ENCODE results near the gene PHEX. TPM values are rescaled to one million over a fixed set of nuclear protein-coding genes. Genes with fewer than 3 reads are reported as not detected.

Gene PHEX
- total and polyA plus RNA-seq, 2 experiments from 2014 or later, result 0.05 to 0.21 TPM

DNA sequence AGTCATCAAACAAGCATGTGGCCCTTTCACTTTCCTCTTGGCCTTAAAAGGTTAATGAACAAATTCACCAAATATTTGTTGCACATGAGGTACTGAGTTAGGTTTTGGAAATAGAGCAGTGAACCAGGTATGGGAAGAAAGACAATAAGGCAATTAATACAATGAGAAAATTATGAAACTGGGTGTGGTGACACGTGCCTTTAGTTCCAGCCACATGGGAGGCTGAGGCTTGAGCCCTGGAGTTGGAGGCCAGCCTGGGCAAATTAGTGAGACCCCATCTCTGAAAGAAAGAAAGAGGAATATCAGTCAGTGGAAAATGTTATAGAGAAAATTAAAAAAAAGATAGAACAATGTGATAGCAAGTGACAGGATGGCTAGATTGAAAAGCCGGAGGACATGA is 8.1 kb downstream of the PHEX start (continued):
- TF ChIP-seq, protein P1, sequence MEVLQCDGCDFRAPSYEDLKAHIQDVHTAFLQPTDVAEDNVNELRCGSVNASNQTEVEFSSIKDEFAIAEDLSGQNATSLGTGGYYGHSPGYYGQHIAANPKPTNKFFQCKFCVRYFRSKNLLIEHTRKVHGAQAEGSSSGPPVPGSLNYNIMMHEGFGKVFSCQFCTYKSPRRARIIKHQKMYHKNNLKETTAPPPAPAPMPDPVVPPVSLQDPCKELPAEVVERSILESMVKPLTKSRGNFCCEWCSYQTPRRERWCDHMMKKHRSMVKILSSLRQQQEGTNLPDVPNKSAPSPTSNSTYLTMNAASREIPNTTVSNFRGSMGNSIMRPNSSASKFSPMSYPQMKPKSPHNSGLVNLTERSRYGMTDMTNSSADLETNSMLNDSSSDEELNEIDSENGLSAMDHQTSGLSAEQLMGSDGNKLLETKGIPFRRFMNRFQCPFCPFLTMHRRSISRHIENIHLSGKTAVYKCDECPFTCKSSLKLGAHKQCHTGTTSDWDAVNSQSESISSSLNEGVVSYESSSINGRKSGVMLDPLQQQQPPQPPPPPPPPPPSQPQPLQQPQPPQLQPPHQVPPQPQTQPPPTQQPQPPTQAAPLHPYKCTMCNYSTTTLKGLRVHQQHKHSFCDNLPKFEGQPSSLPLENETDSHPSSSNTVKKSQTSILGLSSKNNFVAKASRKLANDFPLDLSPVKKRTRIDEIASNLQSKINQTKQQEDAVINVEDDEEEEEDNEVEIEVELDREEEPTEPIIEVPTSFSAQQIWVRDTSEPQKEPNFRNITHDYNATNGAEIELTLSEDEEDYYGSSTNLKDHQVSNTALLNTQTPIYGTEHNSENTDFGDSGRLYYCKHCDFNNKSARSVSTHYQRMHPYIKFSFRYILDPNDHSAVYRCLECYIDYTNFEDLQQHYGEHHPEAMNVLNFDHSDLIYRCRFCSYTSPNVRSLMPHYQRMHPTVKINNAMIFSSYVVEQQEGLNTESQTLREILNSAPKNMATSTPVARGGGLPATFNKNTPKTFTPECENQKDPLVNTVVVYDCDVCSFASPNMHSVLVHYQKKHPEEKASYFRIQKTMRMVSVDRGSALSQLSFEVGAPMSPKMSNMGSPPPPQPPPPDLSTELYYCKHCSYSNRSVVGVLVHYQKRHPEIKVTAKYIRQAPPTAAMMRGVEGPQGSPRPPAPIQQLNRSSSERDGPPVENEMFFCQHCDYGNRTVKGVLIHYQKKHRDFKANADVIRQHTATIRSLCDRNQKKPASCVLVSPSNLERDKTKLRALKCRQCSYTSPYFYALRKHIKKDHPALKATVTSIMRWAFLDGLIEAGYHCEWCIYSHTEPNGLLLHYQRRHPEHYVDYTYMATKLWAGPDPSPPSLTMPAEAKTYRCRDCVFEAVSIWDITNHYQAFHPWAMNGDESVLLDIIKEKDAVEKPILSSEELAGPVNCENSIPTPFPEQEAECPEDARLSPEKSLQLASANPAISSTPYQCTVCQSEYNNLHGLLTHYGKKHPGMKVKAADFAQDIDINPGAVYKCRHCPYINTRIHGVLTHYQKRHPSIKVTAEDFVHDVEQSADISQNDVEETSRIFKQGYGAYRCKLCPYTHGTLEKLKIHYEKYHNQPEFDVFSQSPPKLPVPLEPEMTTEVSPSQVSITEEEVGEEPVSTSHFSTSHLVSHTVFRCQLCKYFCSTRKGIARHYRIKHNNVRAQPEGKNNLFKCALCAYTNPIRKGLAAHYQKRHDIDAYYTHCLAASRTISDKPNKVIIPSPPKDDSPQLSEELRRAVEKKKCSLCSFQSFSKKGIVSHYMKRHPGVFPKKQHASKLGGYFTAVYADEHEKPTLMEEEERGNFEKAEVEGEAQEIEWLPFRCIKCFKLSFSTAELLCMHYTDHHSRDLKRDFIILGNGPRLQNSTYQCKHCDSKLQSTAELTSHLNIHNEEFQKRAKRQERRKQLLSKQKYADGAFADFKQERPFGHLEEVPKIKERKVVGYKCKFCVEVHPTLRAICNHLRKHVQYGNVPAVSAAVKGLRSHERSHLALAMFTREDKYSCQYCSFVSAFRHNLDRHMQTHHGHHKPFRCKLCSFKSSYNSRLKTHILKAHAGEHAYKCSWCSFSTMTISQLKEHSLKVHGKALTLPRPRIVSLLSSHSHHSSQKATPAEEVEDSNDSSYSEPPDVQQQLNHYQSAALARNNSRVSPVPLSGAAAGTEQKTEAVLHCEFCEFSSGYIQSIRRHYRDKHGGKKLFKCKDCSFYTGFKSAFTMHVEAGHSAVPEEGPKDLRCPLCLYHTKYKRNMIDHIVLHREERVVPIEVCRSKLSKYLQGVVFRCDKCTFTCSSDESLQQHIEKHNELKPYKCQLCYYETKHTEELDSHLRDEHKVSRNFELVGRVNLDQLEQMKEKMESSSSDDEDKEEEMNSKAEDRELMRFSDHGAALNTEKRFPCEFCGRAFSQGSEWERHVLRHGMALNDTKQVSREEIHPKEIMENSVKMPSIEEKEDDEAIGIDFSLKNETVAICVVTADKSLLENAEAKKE (CRISPR knock-in tag; IDR thresholded peaks at IDR 0.05), result no peak
- TF ChIP-seq, protein P2, sequence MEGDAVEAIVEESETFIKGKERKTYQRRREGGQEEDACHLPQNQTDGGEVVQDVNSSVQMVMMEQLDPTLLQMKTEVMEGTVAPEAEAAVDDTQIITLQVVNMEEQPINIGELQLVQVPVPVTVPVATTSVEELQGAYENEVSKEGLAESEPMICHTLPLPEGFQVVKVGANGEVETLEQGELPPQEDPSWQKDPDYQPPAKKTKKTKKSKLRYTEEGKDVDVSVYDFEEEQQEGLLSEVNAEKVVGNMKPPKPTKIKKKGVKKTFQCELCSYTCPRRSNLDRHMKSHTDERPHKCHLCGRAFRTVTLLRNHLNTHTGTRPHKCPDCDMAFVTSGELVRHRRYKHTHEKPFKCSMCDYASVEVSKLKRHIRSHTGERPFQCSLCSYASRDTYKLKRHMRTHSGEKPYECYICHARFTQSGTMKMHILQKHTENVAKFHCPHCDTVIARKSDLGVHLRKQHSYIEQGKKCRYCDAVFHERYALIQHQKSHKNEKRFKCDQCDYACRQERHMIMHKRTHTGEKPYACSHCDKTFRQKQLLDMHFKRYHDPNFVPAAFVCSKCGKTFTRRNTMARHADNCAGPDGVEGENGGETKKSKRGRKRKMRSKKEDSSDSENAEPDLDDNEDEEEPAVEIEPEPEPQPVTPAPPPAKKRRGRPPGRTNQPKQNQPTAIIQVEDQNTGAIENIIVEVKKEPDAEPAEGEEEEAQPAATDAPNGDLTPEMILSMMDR (conservative IDR thresholded peaks at IDR 0.05; ENCODE audit: low read depth in 2 of 2), result no peak
- TF ChIP-seq NANOG (IDR thresholded peaks at IDR 0.05; ENCODE audit: borderline replicate concordance), result no peak

DNA sequence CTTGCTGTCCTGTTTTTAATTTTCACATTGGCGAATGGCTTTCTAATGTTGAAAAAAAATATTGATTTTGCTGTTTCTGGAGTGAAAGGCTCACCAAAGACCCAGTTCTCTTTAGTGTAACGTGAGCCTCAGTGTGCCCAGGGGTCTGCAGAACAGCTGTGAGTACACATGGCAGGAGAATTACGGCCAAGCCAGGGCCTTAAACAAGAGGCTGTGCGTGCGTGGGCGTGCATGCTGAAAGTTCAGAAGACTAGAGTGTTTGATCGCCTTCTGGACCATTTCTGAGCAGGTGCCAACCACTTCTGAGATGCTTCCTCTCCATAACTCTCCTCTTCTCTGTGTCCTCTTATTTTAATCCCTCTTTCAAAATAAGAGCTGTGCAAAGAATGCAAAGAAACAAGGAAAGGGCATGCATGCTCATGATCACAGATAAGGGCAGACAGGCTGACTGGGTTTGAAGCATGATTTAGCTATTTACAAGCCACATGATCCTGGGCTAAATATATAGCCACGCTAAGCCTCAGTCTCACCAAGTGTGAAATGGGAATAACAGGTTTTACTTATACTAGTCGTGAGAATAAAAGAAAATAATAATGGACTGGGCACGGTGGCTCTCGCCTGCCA is 9.9 kb downstream of the PHEX start:
- Histone ChIP-seq H2AFZ (no peak overlapping the region), H3K27ac (ENCODE audit: low read depth) (no peak overlapping the region), H3K79me2 (replicated peaks; ENCODE audit: insufficient read depth) (no peaks in the 10 kb centered on the region), H3F3A (replicated peaks; ENCODE audit: low read depth) (no peaks in the 10 kb centered on the region), H4K20me1 (replicated peaks; ENCODE audit: insufficient read depth) (no peaks in the 10 kb centered on the region), H3K27me3 (ENCODE audit: insufficient read depth) (no peaks in the 10 kb centered on the region), H3K36me3 (ENCODE audit: insufficient read depth) (no peaks in the 10 kb centered on the region), H3K4me1 (ENCODE audit: insufficient read depth) (peaks cover 11% of the 10 kb centered on the region; the same call in 1 of the 2 replicates), H3K9me2 (ENCODE audit: insufficient read depth) (no peaks in the 10 kb centered on the region), H3K4me3 (no peak overlapping the region), H3K4me2 (no peak overlapping the region)
- peaks cover 2% of the 10 kb centered on the region for H3K27me3 Mint-ChIP-seq (ENCODE audit: insufficient read depth, low read depth, poor library complexity)
- no peaks in the 10 kb centered on the region for H3K36me3 Mint-ChIP-seq (ENCODE audit: low read depth)
- DNase-seq (ENCODE audit: low spot score) (no peak), ATAC-seq (no peak)
- H3K4me3 Mint-ChIP-seq, result no peak overlapping the region
- H3K27ac Mint-ChIP-seq, result no peak overlapping the region
- no peaks in the 10 kb centered on the region; the same call in 2 of the 3 replicates for H3K9me3 Mint-ChIP-seq
- H3K4me1 Mint-ChIP-seq, result peaks cover 18% of the 10 kb centered on the region
- TF ChIP-seq, protein P1 (CRISPR knock-in tag; IDR thresholded peaks at IDR 0.05), result no peak
